ENCODE results near the gene TBCCD1.

The TBCCD1 gene

GRCh38 chr3:186598108-186598784, 31.1 kb upstream of the TBCCD1 start:
- no peak for DNase-seq (ENCODE audit: low spot score)
- in situ Hi-C loops (cut with MboI; ENCODE audit: low pct_unique_long_range_greater_than_20kb, low sequenced_read_pairs, unreplicated experiment): no loop called here
- TF ChIP-seq CTCF (IDR thresholded peaks at IDR 0.05; ENCODE audit: extremely low read depth, insufficient read depth, missing control alignments): no peak

GRCh38 chr3:186596568-186597287, 29.6 kb upstream of the TBCCD1 start:
- TF ChIP-seq CTCF (IDR thresholded peaks at IDR 0.05; ENCODE audit: extremely low read depth, insufficient read depth, missing control alignments): no peak
- DNase-seq (ENCODE audit: low spot score): no peak
- in situ Hi-C loops (cut with MboI; ENCODE audit: low pct_unique_long_range_greater_than_20kb, low sequenced_read_pairs, unreplicated experiment): no loop called here

GRCh38 chr3:186594591-186595113, 27.5 kb upstream of the TBCCD1 start:
- DNase-seq (ENCODE audit: low spot score): no peak
- no peak for TF ChIP-seq CTCF (IDR thresholded peaks at IDR 0.05; ENCODE audit: extremely low read depth, insufficient read depth, missing control alignments)
- in situ Hi-C loops (cut with MboI; ENCODE audit: low pct_unique_long_range_greater_than_20kb, low sequenced_read_pairs, unreplicated experiment): no loop called here

GRCh38 chr3:186593862-186594261, 26.7 kb upstream of the TBCCD1 start:
- no peak for DNase-seq (ENCODE audit: low spot score)
- in situ Hi-C loops (cut with MboI; ENCODE audit: low pct_unique_long_range_greater_than_20kb, low sequenced_read_pairs, unreplicated experiment): no loop called here
- TF ChIP-seq CTCF (IDR thresholded peaks at IDR 0.05; ENCODE audit: extremely low read depth, insufficient read depth, missing control alignments): no peak

- no peak for TF ChIP-seq CTCF (IDR thresholded peaks at IDR 0.05; ENCODE audit: extremely low read depth, insufficient read depth, missing control alignments)
- DNase-seq (ENCODE audit: low spot score): no peak
- in situ Hi-C loops (cut with MboI; ENCODE audit: low pct_unique_long_range_greater_than_20kb, low sequenced_read_pairs, unreplicated experiment): no loop called here
These were observed 25.5 kb upstream of the TBCCD1 start for GRCh38 chr3:186592682-186593081.

- in situ Hi-C loops (cut with MboI; ENCODE audit: low pct_unique_long_range_greater_than_20kb, low sequenced_read_pairs, unreplicated experiment): no loop called here
- no peak for DNase-seq (ENCODE audit: low spot score)
- no peak for TF ChIP-seq CTCF (IDR thresholded peaks at IDR 0.05; ENCODE audit: extremely low read depth, insufficient read depth, missing control alignments)
These were observed 23.6 kb upstream of the TBCCD1 start for GRCh38 chr3:186590580-186591295.
